GM20000 (cell line): Measurements from ENCODE around the gene S100G.
"Not testable (repeated sequence)": the region's sequence is repeated elsewhere in the genome, so short reads cannot be mapped to it uniquely, and the experiment has no call there.

Source experiments
- DNase-seq: peaks from one replicate; pipeline ENCODE4 v3.0.0; 2012; ENCODE audit warnings: low spot score
- CTCF ChIP-seq: IDR thresholded peaks from 2 replicates; pipeline ENCODE4 v1.5.1; 2012; ENCODE audit warnings: mild to moderate bottlenecking, control low read depth; ENCODE audit errors: extremely low read depth, missing control alignments

Gene S100G, protein sequence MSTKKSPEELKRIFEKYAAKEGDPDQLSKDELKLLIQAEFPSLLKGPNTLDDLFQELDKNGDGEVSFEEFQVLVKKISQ

GRCh38 chrX:16649858-16650257, at the start of gene S100G:
TSS of gene S100G (plus strand) at chrX:16650158. CDS start at chrX:16651007, 849 bp downstream.
- no peak for TF ChIP-seq CTCF
- DNase-seq, result no peak

GRCh38 chrX:16601885-16602284, 48.1 kb upstream of the S100G start:
- DNase-seq, result no peak
- TF ChIP-seq CTCF, result no peak

GRCh38 chrX:16603235-16603634, 46.7 kb upstream of the S100G start:
- not testable (repeated sequence) for DNase-seq

DNA sequence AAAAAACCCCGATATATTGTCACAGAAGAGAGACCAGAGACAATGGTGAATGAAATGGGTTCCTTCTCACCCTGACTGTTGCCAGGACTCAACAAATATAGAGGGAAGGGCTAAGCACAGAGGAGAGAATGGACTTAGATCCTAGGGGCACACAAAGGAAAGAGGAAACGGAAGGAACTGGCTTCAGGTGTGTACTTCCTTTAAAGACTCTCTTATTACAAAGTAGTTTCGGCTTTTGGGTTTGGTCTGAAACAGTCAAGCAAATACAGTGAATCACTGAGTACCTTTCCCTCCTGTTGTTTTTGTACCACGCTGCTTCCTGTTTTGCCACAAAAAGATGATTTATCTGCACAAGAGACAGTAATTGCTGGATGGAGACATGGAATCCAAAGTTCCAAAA, 46.1 kb upstream of the S100G start:
- DNase-seq, result no peak
- TF ChIP-seq CTCF, result no peak

- DNase-seq, result no peak
- no peak for TF ChIP-seq CTCF
These were observed 45.6 kb upstream of the S100G start for GRCh38 chrX:16604337-16604736.

GRCh38 chrX:16606142-16606720, 43.7 kb upstream of the S100G start:
- no peak for DNase-seq
- no peak for TF ChIP-seq CTCF

- no peak for TF ChIP-seq CTCF
- no peak for DNase-seq
These were observed 39.8 kb upstream of the S100G start for GRCh38 chrX:16610121-16610621.

GRCh38 chrX:16610654-16611053, 39.3 kb upstream of the S100G start:
- not testable (repeated sequence) for DNase-seq
